Stromal cell of bone marrow (primary cell): ENCODE results near the gene TANGO6.
"Not testable (repeated sequence)": the region's sequence is repeated elsewhere in the genome, so short reads cannot be mapped to it uniquely, and the experiment has no call there.

Experiments
- DNase-seq: peaks from one replicate; pipeline ENCODE4 v3.0.0-alpha.2; 2012; ENCODE audit warnings: low read depth

TANGO6 gene

GRCh38 chr16:69057400-69058378 lies 214.4 kb downstream of the TANGO6 start:
- peak; percentile 90 for DNase-seq

GRCh38 chr16:69063491-69063890 lies 220.2 kb downstream of the TANGO6 start:
- not testable (repeated sequence) for DNase-seq

- DNase-seq = no peak
Observed at GRCh38 chr16:69064124-69064763, 220.9 kb downstream of the TANGO6 start.

GRCh38 chr16:69064764-69065313 lies 221.5 kb downstream of the TANGO6 start:
- DNase-seq = no peak

- no peak for DNase-seq
Observed at GRCh38 chr16:69069504-69069903, 226.2 kb downstream of the TANGO6 start.

- no peak for DNase-seq
Observed at GRCh38 chr16:69071036-69071435, 227.7 kb downstream of the TANGO6 start.

GRCh38 chr16:69072640-69072974 lies 229.3 kb downstream of the TANGO6 start:
- no peak for DNase-seq

- DNase-seq = peak; percentile 76
Observed at GRCh38 chr16:69073181-69073702, 229.9 kb downstream of the TANGO6 start.

GRCh38 chr16:69077251-69077650 lies 233.9 kb downstream of the TANGO6 start:
- DNase-seq = peak; percentile 36

- no peak for DNase-seq
Observed at GRCh38 chr16:69078073-69078472, 234.7 kb downstream of the TANGO6 start.

- no peak for DNase-seq
Observed at GRCh38 chr16:69079697-69080096, 236.4 kb downstream of the TANGO6 start.

- no peak for DNase-seq
Observed at GRCh38 chr16:69083306-69083941, 240.1 kb downstream of the TANGO6 start.

GRCh38 chr16:69084289-69084688 lies 241.0 kb downstream of the TANGO6 start:
- DNase-seq = no peak

GRCh38 chr16:69085032-69085695 lies 241.8 kb downstream of the TANGO6 start:
- DNase-seq = no peak

GRCh38 chr16:69087161-69087581 lies 243.8 kb downstream of the TANGO6 start:
- DNase-seq = no peak

- no peak for DNase-seq
Observed at GRCh38 chr16:69088684-69089083, 245.4 kb downstream of the TANGO6 start.

- no peak for DNase-seq
Observed at GRCh38 chr16:69089091-69089910, 246.0 kb downstream of the TANGO6 start.

- no peak for DNase-seq
Observed at GRCh38 chr16:69093974-69094373, 250.6 kb downstream of the TANGO6 start.

- DNase-seq = no peak
Observed at GRCh38 chr16:69094501-69094900, 251.2 kb downstream of the TANGO6 start.

GRCh38 chr16:69095193-69095592 lies 251.9 kb downstream of the TANGO6 start:
- DNase-seq = no peak
